Loucy (cell line): Measurements from ENCODE around the gene SRP72.

Experiments used
- CTCF ChIP-seq: fragments of 200-600 bp; sonication (generic); conservative IDR thresholded peaks from 2 replicates; pipeline ENCODE4 v1.5.1; 2014; ENCODE audit warnings: mild to moderate bottlenecking, antibody characterized with exemption, low read length
- EZH2phosphoT487 ChIP-seq: fragments of 200-600 bp; IDR thresholded peaks from 2 replicates; pipeline ENCODE4 v1.6.1; 2018; ENCODE audit warnings: antibody characterized with exemption, mild to moderate bottlenecking, moderate library complexity, borderline replicate concordance

- no peak for TF ChIP-seq CTCF
- no peak for TF ChIP-seq EZH2phosphoT487
Measured at GRCh38 chr4:56477192-56477702, 9.8 kb downstream of the SRP72 start.
